Heart right ventricle (tissue), 16 donors: ENCODE results near the gene ENOPH1. TPM values are rescaled to one million over a fixed set of nuclear protein-coding genes. Genes with fewer than 3 reads are reported as not detected.

Experiments used
- ATAC-seq, 8 donors: fragments of 200-7000 bp; cut with Tn5 transposase; one replicate each; pipeline ENCODE4 v1.9.1; 2020; ENCODE audit warnings: mild to moderate bottlenecking in 8 of 8, moderate library complexity in 8 of 8, moderate number of reproducible peaks in 1 of 8
- DNase-seq, 2 donors: peaks; one replicate each; pipeline ENCODE4 v3.0.0-alpha.2; 2020
- H3K27ac ChIP-seq, 10 donors: fragments of 200-600 bp; sonication (generic) in 2 of 10; one replicate each; pipeline versions ENCODE4 v1.5.0 to v1.8.0; 2020 to 2022; ENCODE audit warnings: mild to moderate bottlenecking in 3 of 10
- H3K27me3 ChIP-seq, 7 donors: fragments of 200-600 bp; one replicate each; pipeline ENCODE4 v1.8.0; 2021 to 2022; ENCODE audit warnings: mild to moderate bottlenecking in 2 of 7
- H3K36me3 ChIP-seq, 9 donors: fragments of 200-600 bp; sonication (generic) in 1 of 9; one replicate each; pipeline versions ENCODE4 v1.5.0 to v1.8.0; 2020 to 2022; ENCODE audit warnings: mild to moderate bottlenecking in 2 of 9
- H3K4me1 ChIP-seq, 9 donors: fragments of 200-600 bp; sonication (generic) in 1 of 9; one replicate each; pipeline versions ENCODE4 v1.5.0 to v1.8.0; 2020 to 2022; ENCODE audit warnings: mild to moderate bottlenecking in 4 of 9
- H3K4me3 ChIP-seq, 10 donors: fragments of 200-600 bp; sonication (generic) in 2 of 10; one replicate each; pipeline versions ENCODE4 v1.5.0 to v1.8.0; 2020 to 2022; ENCODE audit warnings: mild to moderate bottlenecking in 7 of 10, moderate library complexity in 2 of 10
- H3K9me3 ChIP-seq, 11 donors: fragments of 200-600 bp in 10 of 11; sonication (generic) in 2 of 11; one replicate each; pipeline versions ENCODE4 v1.5.0 to v1.8.0; 2013 to 2022; ENCODE audit warnings: mild to moderate bottlenecking in 2 of 11, control low read depth in 1 of 11, moderate library complexity in 1 of 11
- WGBS, 2 donors: extraction: QIAGEN DNeasy Blood & Tissue Kit; methylation state at CpG; one replicate each; pipeline ENCODE4 v1.1.7; 2013; ENCODE audit warnings: inconsistent platforms in 1 of 2; 5-methylcytosine and 5-hydroxymethylcytosine counted together
- intact Hi-C, 10 donors: fragments of 100-400 bp; cut with DNase I; formaldehyde crosslinking; loops; one replicate each; pipeline versions ENCODE4 v1.11.1 to v1.14.2; 2022
- polyA plus RNA-seq, 2 donors: library from polyadenylated mRNA; stranded (reverse); fragments of 200-250 nt; gene quantifications; one replicate each; pipeline ENCODE4 v1.2.3, GENCODE V29; 2013
- total RNA-seq, 10 donors: library from RNA; stranded (reverse); fragmentation: NEBNext Ultra II Directional in 3 of 10; extraction: Animal tissue kit (Norgen Biotek cat#: 25700) in 3 of 10; gene quantifications; one replicate each; pipeline versions ENCODE4 v1.2.1 to v1.2.4, GENCODE V29; 2021 to 2023
- TF ChIP-seq, protein P1 (sequence below), 9 donors: fragments of 200-600 bp; sonication (generic) in 2 of 9; IDR thresholded peaks; one replicate each; pipeline versions ENCODE4 v1.5.0 to v1.8.0; 2021 to 2022; ENCODE audit warnings: antibody characterized with exemption in 9 of 9, mild to moderate bottlenecking in 5 of 9, moderate library complexity in 1 of 9
- donor health status: Arrhythmogenic right ventricular cardiomyopathy.
- donor health status: ischemic (EF 13 %, LVEDD 7.1; RV severe dilation, severe dysfunction).
- donor health status: healthy with polysubstance abuse.
- donor health status: DM: no; HTN: yes; CAD: no.
- donor health status: DM: no; HTN: no; CAD: no.
- donor health status: ischemic (EF 25% LVEDD 6.9; RV normal size, moderate dysfunction).
- donor health status: ischemic (EF 25% LVEDD 5.7; RV mildly dilated, moderate dysfunction).
- donor health status: healthy.
- donor health status: DM: yes; HTN: yes; CAD: no.
- donor health status: Ischemic cardiomyopathy.
- donor health status: ischemic (EF 35%, LVEDD 5.7; RV mildly dilated, moderate dysfunction).
- donor health status: nonischemic (EF 11% LVEDD 7.7; RV severe dilation, severe dysfunction).
- donor health status: DM: yes; HTN: yes; CAD: no.
- donor health status: PGD.
- donor health status: ischemic (EF 29% LVEDD 5.4; RV normal size, mild dysfunction).
- donor health status: nonischemic (EF 23%, LVEDD 6.1; RV moderate dilation, normal function).

Gene ENOPH1
- total and polyA plus RNA-seq, 12 donors = 13.9 to 28.1 (median 16.3) TPM

- Histone ChIP-seq H3K36me3 (peaks cover 0 to 29% (median 0%) of the 10 kb centered on the region in 9 donors), H3K27ac (no peak overlapping the region), H3K4me1 (peaks cover 0 to 7% (median 0%) of the 10 kb centered on the region in 9 donors), H3K9me3 (no peaks in the 10 kb centered on the region), H3K4me3 (no peak overlapping the region), H3K27me3 (no peaks in the 10 kb centered on the region)
- TF ChIP-seq, protein P1, sequence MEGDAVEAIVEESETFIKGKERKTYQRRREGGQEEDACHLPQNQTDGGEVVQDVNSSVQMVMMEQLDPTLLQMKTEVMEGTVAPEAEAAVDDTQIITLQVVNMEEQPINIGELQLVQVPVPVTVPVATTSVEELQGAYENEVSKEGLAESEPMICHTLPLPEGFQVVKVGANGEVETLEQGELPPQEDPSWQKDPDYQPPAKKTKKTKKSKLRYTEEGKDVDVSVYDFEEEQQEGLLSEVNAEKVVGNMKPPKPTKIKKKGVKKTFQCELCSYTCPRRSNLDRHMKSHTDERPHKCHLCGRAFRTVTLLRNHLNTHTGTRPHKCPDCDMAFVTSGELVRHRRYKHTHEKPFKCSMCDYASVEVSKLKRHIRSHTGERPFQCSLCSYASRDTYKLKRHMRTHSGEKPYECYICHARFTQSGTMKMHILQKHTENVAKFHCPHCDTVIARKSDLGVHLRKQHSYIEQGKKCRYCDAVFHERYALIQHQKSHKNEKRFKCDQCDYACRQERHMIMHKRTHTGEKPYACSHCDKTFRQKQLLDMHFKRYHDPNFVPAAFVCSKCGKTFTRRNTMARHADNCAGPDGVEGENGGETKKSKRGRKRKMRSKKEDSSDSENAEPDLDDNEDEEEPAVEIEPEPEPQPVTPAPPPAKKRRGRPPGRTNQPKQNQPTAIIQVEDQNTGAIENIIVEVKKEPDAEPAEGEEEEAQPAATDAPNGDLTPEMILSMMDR (IDR thresholded peaks at IDR 0.05) = no peak
- 70 to 71% methylated on average over 8 of the region's 8 CpGs for WGBS, 2 donors
- ATAC-seq = no peak
- no peak for DNase-seq
- intact Hi-C loops = no loop called here
These were observed 59.6 kb downstream of the ENOPH1 start for GRCh38 chr4:82489987-82490386.

- Histone ChIP-seq H3K27me3 (no peaks in the 10 kb centered on the region), H3K4me1 (no peaks in the 10 kb centered on the region), H3K27ac (no peak overlapping the region), H3K4me3 (no peak overlapping the region), H3K36me3 (peaks cover 0 to 40% (median 5%) of the 10 kb centered on the region in 9 donors), H3K9me3 (no peaks in the 10 kb centered on the region)
- TF ChIP-seq, protein P1 (IDR thresholded peaks at IDR 0.05) = no peak
- 65 to 81% methylated on average over 10 of the region's 10 CpGs for WGBS, 2 donors
- DNase-seq = no peak
- intact Hi-C loops = no loop called here
- peak in 1 of 8 donors; percentile 39 for ATAC-seq
These were observed 61.0 kb downstream of the ENOPH1 start for GRCh38 chr4:82491251-82491960.

DNA sequence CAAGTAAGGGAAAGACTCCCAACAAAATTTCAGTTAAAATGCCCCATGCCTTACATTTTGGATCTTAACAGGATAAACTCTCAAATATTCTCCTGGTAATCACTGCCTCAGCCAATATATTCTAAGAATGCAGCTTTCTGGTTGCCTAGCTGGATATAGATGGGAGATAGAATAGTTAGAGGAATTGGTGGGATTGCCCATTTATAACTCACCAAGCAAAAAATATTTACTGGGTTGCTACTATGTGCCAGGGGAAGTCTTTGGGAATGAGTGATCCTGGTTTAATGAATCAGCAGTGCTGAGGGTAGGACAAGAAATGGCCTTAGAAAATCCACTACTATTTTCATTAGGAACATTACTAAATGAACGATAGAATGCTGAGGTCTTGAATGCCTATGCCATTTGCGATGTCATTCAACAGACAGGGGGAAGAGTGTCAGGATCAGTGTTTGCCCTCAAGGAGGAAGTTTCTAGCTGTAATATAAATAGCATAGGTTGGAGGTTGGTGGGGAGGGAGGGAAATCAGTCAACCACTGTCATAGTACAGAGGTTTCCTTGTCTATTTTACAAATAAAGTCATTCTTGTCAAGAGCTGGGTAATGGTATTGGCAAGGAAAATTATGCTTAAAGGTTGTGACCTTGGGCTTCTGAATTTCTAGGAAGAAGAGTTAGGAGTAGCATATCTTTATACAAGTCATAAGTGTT is 63.5 kb downstream of the ENOPH1 start:
- 85 to 94% methylated on average over 2 of the region's 2 CpGs for WGBS, 2 donors
- DNase-seq (no peak), ATAC-seq (no peak)
- Histone ChIP-seq H3K27ac (no peak overlapping the region), H3K36me3 (peaks cover 0 to 40% (median 5%) of the 10 kb centered on the region in 9 donors), H3K9me3 (no peaks in the 10 kb centered on the region), H3K4me1 (no peaks in the 10 kb centered on the region), H3K4me3 (no peak overlapping the region), H3K27me3 (no peaks in the 10 kb centered on the region)
- TF ChIP-seq, protein P1 (IDR thresholded peaks at IDR 0.05) = no peak
- intact Hi-C loops = no loop called here

DNA sequence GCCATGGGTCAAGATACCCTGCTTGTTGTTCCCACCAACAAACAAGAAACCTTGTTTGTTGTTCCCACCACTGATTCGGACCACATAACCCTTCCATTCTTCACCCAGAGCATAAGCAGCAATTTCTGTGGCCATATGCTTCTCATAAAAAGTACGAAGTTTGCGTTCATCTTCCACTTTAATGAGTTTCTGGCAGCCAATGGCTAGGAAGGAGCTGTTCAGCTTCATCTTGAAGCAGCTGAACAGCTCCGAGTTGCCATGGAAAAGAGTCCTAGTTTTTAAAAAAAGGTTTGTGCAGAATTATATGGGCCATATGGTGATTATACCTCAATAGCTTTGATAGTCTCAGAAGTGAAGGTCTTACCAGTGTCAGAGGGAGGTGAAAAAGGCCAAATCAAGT is 65.3 kb downstream of the ENOPH1 start:
- Histone ChIP-seq H3K4me1 (no peaks in the 10 kb centered on the region), H3K27me3 (no peaks in the 10 kb centered on the region), H3K36me3 (peaks cover 0 to 34% (median 0%) of the 10 kb centered on the region in 9 donors), H3K4me3 (no peak overlapping the region), H3K9me3 (no peaks in the 10 kb centered on the region), H3K27ac (no peak overlapping the region)
- DNase-seq (no peak), ATAC-seq (no peak)
- 96% methylated on average over 4 of the region's 4 CpGs for WGBS, 2 donors
- TF ChIP-seq, protein P1 (IDR thresholded peaks at IDR 0.05) = no peak
- intact Hi-C loops = no loop called here
